PC-9 (cell line): ENCODE results near the gene MPV17. TPM values are rescaled to one million over a fixed set of nuclear protein-coding genes. Genes with fewer than 3 reads are reported as not detected.

Experiments used
- BruUV-seq: library from RNA; stranded (reverse); fragments of 400-500 nt; replicated peaks from 2 replicates; lab custom pipeline; 2021; lab: Mats Ljungman, UMichigan
- CTCF ChIA-PET: fragments of 300-600 bp; sonication (Branson Sonifier 250); formaldehyde crosslinking; loops from one replicate; lab custom pipeline; 2022; ENCODE audit warnings: antibody characterized with exemption; lab: Charles Lee
- POLR2A ChIA-PET: fragments of 300-600 bp; sonication (Branson Sonifier 250); formaldehyde crosslinking; loops from one replicate; lab custom pipeline; 2022; ENCODE audit warnings: antibody characterized with exemption; ENCODE audit not compliant: unreplicated experiment; lab: Charles Lee
- DNase-seq, 2 experiments: peaks; one replicate each; pipeline versions ENCODE4 v3.0.0 to v3.0.0-alpha.2; 2015 to 2022; ENCODE audit warnings: mixed read lengths in 1 of 2
- H2AFZ ChIP-seq: fragments of 200-600 bp; sonication (generic); 2 replicates; pipeline ENCODE4 v1.8.1; 2017; ENCODE audit warnings: antibody characterized with exemption
- H3F3A ChIP-seq: fragments of 200-600 bp; sonication (generic); 2 replicates; pipeline ENCODE4 v1.8.1; 2017; ENCODE audit warnings: antibody characterized with exemption, mild to moderate bottlenecking, low read depth; ENCODE audit not compliant: insufficient read depth
- H3K27ac ChIP-seq: fragments of 200-600 bp; sonication (generic); 2 replicates; pipeline ENCODE4 v1.6.1; 2016; ENCODE audit warnings: mixed run types
- H3K27me3 ChIP-seq: fragments of 200-600 bp; sonication (generic); 2 replicates; pipeline ENCODE4 v1.6.1; 2016; ENCODE audit warnings: low read depth, mixed run types; ENCODE audit not compliant: insufficient read depth
- H3K36me3 ChIP-seq: fragments of 200-600 bp; sonication (generic); 2 replicates; pipeline ENCODE4 v1.6.1; 2016; ENCODE audit warnings: low read depth, mixed run types
- H3K4me1 ChIP-seq: fragments of 200-600 bp; sonication (generic); replicated peaks from 2 replicates; pipeline ENCODE4 v1.6.1; 2016; ENCODE audit warnings: mixed run types; ENCODE audit not compliant: insufficient read depth
- H3K4me2 ChIP-seq: fragments of 200-600 bp; sonication (generic); 2 replicates; pipeline ENCODE4 v1.6.1; 2017; ENCODE audit warnings: mixed run types
- H3K4me3 ChIP-seq: fragments of 200-600 bp; sonication (generic); 2 replicates; pipeline ENCODE4 v1.6.1; 2016; ENCODE audit warnings: mixed run types
- H3K79me2 ChIP-seq: fragments of 200-600 bp; sonication (generic); 2 replicates; pipeline ENCODE4 v1.6.1; 2017; ENCODE audit warnings: low read depth, mixed run types
- H3K9me2 ChIP-seq: fragments of 200-600 bp; sonication (generic); 2 replicates; pipeline ENCODE4 v1.8.1; 2017; ENCODE audit warnings: mild to moderate bottlenecking; ENCODE audit not compliant: insufficient read depth
- H3K9me3 ChIP-seq: fragments of 200-600 bp; sonication (generic); 2 replicates; pipeline ENCODE4 v1.8.1; 2016; ENCODE audit warnings: low read depth; ENCODE audit not compliant: insufficient read depth
- H4K20me1 ChIP-seq: fragments of 200-600 bp; sonication (generic); 2 replicates; pipeline ENCODE4 v1.8.1; 2017; ENCODE audit not compliant: insufficient read depth
- EZH2 ChIP-seq: fragments of 200-600 bp; sonication (generic); IDR thresholded peaks from 2 replicates; pipeline ENCODE4 v1.8.0; 2017; ENCODE audit warnings: antibody characterized with exemption, low read depth
- intact Hi-C: fragments of 100-400 bp; cut with micrococcal nuclease; formaldehyde crosslinking; loops from one replicate; pipeline ENCODE4 v1.10.0; 2022; ENCODE audit not compliant: unreplicated experiment
- total RNA-seq: library from RNA; stranded (reverse); gene quantifications from 2 replicates; pipeline ENCODE4 v1.2.3, GENCODE V29; 2021
- TF ChIP-seq, protein P1 (sequence below): fragments of 200-600 bp; sonication (generic); conservative IDR thresholded peaks from 2 replicates; pipeline ENCODE4 v1.6.1; 2017; ENCODE audit warnings: mixed run types, antibody characterized with exemption, mild to moderate bottlenecking, moderate library complexity

Gene MPV17
- total RNA-seq, 1 experiment from 2014 or later: 47.5 TPM

DNA sequence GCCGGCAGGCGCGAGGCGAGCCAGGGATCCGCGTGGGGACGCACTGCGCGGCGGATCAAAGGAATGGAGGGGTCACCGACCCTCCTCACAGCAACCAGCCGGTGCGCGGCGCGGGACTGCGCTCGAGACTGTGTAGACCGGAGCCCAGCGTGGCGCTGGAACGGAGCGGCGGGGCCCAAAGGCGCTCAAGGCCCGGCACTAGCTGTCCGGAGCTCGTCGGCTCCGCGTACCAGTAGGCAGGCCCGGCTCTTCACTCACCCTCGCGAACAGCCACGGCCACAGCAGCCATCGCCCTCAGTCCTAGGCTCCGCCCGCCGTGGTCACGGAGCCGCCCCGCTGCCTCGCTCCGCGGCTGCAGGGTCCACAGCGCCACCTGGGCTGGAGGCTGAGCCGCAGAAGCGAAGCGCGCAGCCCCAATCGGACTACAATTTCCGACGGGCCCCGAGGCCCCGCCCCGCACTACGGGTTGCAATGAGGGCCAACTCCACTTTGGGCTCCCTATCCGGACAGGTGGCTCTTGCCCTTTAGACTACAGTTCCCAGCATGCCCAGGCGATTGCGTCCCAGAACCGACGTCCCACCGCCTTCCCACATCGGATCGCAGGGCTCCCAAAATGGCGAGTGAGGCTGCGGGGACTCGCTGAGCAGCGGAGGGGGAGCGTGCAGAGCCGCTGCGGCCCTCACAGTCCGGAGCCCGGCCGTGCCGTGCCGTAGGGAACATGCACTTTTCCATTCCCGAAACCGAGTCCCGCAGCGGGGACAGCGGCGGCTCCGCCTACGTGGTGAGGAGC is 47.3 kb upstream of the MPV17 start, which contains the start of the genes EIF2B4 and SNX17:
Gene EIF2B4 (minus strand): TSS at position 313 of the 790 bp plus-strand sequence. CDS start 24 bp downstream, at position 289.
Gene SNX17 (plus strand): TSS at position 591 of the 790 bp plus-strand sequence. CDS start 128 bp downstream, at position 719.
- Histone ChIP-seq H3K79me2 (peaks cover 45% of the 10 kb centered on the region), H3K36me3 (peaks cover 35% of the 10 kb centered on the region), H3K27ac (peak within 1 kb of the TSS; percentile 22; the same call in 1 of the 2 replicates), H2AFZ (peak within 1 kb of the TSS; percentile 100), H4K20me1 (peaks cover 5% of the 10 kb centered on the region), H3F3A (peaks cover 27% of the 10 kb centered on the region), H3K9me3 (no peaks in the 10 kb centered on the region), H3K4me2 (peak within 1 kb of the TSS; percentile 94), H3K4me1 (peaks cover 27% of the 10 kb centered on the region), H3K4me3 (peak within 1 kb of the TSS; percentile 94), H3K27me3 (no peaks in the 10 kb centered on the region), H3K9me2 (no peaks in the 10 kb centered on the region)
- intact Hi-C loops: loop anchor here (1.0 to 5.0 kb wide), 4 partner anchors 14 to 273 kb away; partner anchors contain the start of genes GTF3C2 and NRBP1
- BruUV-seq: no TSS peak
- TF ChIP-seq, protein P1, sequence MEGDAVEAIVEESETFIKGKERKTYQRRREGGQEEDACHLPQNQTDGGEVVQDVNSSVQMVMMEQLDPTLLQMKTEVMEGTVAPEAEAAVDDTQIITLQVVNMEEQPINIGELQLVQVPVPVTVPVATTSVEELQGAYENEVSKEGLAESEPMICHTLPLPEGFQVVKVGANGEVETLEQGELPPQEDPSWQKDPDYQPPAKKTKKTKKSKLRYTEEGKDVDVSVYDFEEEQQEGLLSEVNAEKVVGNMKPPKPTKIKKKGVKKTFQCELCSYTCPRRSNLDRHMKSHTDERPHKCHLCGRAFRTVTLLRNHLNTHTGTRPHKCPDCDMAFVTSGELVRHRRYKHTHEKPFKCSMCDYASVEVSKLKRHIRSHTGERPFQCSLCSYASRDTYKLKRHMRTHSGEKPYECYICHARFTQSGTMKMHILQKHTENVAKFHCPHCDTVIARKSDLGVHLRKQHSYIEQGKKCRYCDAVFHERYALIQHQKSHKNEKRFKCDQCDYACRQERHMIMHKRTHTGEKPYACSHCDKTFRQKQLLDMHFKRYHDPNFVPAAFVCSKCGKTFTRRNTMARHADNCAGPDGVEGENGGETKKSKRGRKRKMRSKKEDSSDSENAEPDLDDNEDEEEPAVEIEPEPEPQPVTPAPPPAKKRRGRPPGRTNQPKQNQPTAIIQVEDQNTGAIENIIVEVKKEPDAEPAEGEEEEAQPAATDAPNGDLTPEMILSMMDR: peak; percentile 79
- no peak for TF ChIP-seq EZH2
- POLR2A ChIA-PET: interaction anchor here (0.5 to 0.7 kb wide), 3 partner anchors 9 to 47 kb away, joined by 3 read pairs; partner anchors contain the start of gene GTF3C2
- CTCF ChIA-PET: interaction anchor here (0.5 to 1.2 kb wide), 4 partner anchors 10 to 108 kb away, joined by 3 to 7 read pairs (median 5); partner anchors contain the start of genes GTF3C2 and ZNF513
- peak; percentile 97 to 99 for DNase-seq

DNA sequence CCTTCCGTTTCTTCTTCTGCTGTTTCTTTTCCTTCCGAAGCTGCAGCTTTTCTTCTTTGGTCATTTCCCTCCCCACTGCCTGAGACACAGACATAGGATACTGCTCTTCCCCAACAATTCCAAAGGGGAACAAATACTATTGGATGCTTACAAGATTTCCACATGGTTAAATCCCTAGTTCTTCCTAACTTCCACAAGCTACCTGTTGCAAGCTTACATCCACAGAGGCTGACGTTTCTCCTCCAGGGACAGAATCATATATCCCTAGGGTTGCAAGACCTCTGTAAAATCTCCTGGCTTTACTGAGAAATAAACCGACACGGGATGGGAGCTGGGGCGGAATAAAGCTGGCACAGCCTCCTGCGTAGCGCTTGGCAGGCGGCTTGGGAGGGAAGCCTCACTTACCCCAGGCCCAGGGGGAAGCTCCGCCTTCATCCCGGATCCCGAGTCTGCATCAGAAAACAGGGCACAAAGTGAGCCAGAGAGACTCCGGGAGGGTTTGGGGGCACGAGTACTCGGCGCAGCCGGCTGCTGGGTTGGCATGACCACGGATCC is 46.7 kb upstream of the MPV17 start:
- Histone ChIP-seq H3K4me1 (peaks cover 27% of the 10 kb centered on the region), H4K20me1 (peaks cover 5% of the 10 kb centered on the region), H3K9me3 (no peaks in the 10 kb centered on the region), H3K4me2 (peak overlapping the region; percentile 94), H3K4me3 (peak overlapping the region; percentile 94), H3K9me2 (no peaks in the 10 kb centered on the region), H3F3A (peaks cover 28% of the 10 kb centered on the region), H3K79me2 (peaks cover 45% of the 10 kb centered on the region), H2AFZ (peak overlapping the region; percentile 100), H3K27me3 (no peaks in the 10 kb centered on the region), H3K27ac (peak overlapping the region; percentile 17; the same call in 1 of the 2 replicates), H3K36me3 (peaks cover 33% of the 10 kb centered on the region)
- peak; percentile 56 to 63 for DNase-seq
- ChIA-PET POLR2A (interaction anchor here (0.5 to 0.7 kb wide), 6 partner anchors 9 to 298 kb away, joined by 3 to 33 read pairs (median 3); partner anchors contain the start of genes GTF3C2 and OST4), CTCF (interaction anchor here (0.5 to 1.2 kb wide), 3 partner anchors 9 to 107 kb away, joined by 3 to 7 read pairs (median 5); partner anchors contain the start of gene GTF3C2)
- TF ChIP-seq, protein P1: no peak
- no peak for TF ChIP-seq EZH2
- BruUV-seq: TSS peak; percentile 46
- intact Hi-C loops: loop anchor here (1.0 to 5.0 kb wide), 4 partner anchors 13 to 272 kb away; partner anchors contain the start of genes GTF3C2 and NRBP1

DNA sequence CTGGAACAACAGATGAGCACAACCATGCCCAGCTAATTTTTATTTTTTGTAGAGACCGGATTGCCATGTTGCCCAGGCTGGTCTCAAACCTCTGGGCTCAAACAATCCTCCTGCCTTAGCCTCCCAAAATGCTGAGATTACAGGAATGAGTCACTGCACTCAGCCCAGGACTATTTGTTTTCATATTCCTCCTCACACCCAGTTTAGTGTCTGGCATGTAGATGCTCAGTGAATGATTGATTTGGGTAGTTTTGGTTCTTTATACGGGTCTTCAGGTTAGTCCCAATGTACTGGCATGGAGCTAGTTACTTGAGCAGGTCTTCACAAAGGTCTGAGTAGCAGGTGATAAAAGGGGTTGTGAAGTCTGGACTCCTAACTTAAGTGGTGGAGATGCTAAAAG is 41.0 kb upstream of the MPV17 start:
- BruUV-seq: no TSS peak
- H4K20me1 ChIP-seq: no peaks in the 10 kb centered on the region
- no peak for DNase-seq
- no peaks in the 10 kb centered on the region for H3K9me2 ChIP-seq
- peaks cover 33% of the 10 kb centered on the region for H3K36me3 ChIP-seq
- no peaks in the 10 kb centered on the region for H3K27me3 ChIP-seq
- no peak overlapping the region for H3K4me3 ChIP-seq
- no peaks in the 10 kb centered on the region for H3K9me3 ChIP-seq
- H3K27ac ChIP-seq: no peak overlapping the region
- TF ChIP-seq EZH2: no peak
- TF ChIP-seq, protein P1: no peak
- no peak overlapping the region for H2AFZ ChIP-seq
- peaks cover 9% of the 10 kb centered on the region for H3K79me2 ChIP-seq
- no peak overlapping the region for H3K4me2 ChIP-seq
- CTCF ChIA-PET: no interaction called here
- intact Hi-C loops: no loop called here
- peaks cover 3% of the 10 kb centered on the region; the same call in 1 of the 2 replicates for H3K4me1 ChIP-seq
- peaks cover 43% of the 10 kb centered on the region for H3F3A ChIP-seq
- POLR2A ChIA-PET: interaction anchor here (0.6 kb wide), 1 partner anchor 35 kb away, joined by 4 read pairs; no protein-coding TSS in a partner anchor
